Putamen (tissue), 1 donor: ENCODE data around the gene SYK.

Experiments
- DNase-seq: peaks from one replicate; pipeline ENCODE4 v3.0.0-alpha.2; 2016; ENCODE audit warnings: low spot score

Gene SYK

GRCh38 chr9:90825586-90825985 lies 24.0 kb downstream of the SYK start:
- no peak for DNase-seq

- DNase-seq = no peak
These were observed 24.9 kb downstream of the SYK start for GRCh38 chr9:90826326-90827020.

GRCh38 chr9:90827181-90827871 lies 25.7 kb downstream of the SYK start:
- DNase-seq = no peak

GRCh38 chr9:90830051-90830450 lies 28.4 kb downstream of the SYK start:
- no peak for DNase-seq

GRCh38 chr9:90830977-90831376 lies 29.4 kb downstream of the SYK start:
- no peak for DNase-seq

- no peak for DNase-seq
These were observed 30.6 kb downstream of the SYK start for GRCh38 chr9:90832261-90832660.

- DNase-seq = no peak
These were observed 33.4 kb downstream of the SYK start for GRCh38 chr9:90834828-90835595.

- DNase-seq = no peak
These were observed 34.9 kb downstream of the SYK start for GRCh38 chr9:90836411-90837080.

- DNase-seq = no peak
These were observed 36.5 kb downstream of the SYK start for GRCh38 chr9:90838098-90838497.

GRCh38 chr9:90838581-90839154 lies 37.0 kb downstream of the SYK start:
- no peak for DNase-seq

GRCh38 chr9:90839183-90839728 lies 37.6 kb downstream of the SYK start:
- DNase-seq = no peak

GRCh38 chr9:90840696-90841095 lies 39.1 kb downstream of the SYK start:
- DNase-seq = no peak

GRCh38 chr9:90841213-90841612 lies 39.6 kb downstream of the SYK start:
- DNase-seq = no peak

GRCh38 chr9:90841615-90842014 lies 40.0 kb downstream of the SYK start:
- no peak for DNase-seq

- no peak for DNase-seq
These were observed 40.7 kb downstream of the SYK start for GRCh38 chr9:90842176-90842777.

GRCh38 chr9:90842996-90843395 lies 41.4 kb downstream of the SYK start:
- DNase-seq = no peak

- DNase-seq = no peak
These were observed 41.9 kb downstream of the SYK start for GRCh38 chr9:90843525-90843924.

- DNase-seq = no peak
These were observed 42.7 kb downstream of the SYK start for GRCh38 chr9:90844326-90844725.

- DNase-seq = no peak
These were observed 45.3 kb downstream of the SYK start for GRCh38 chr9:90846770-90847419.

GRCh38 chr9:90847971-90848370 lies 46.4 kb downstream of the SYK start:
- DNase-seq = no peak

GRCh38 chr9:90848866-90849265 lies 47.2 kb downstream of the SYK start:
- no peak for DNase-seq
